ENCODE measurements around the gene COL9A3. TPM values are rescaled to one million over a fixed set of nuclear protein-coding genes. Genes with fewer than 3 reads are reported as not detected.
A peak's percentile ranks its signal among the peaks of the same experiment; 100 is the strongest.

COL9A3 gene
- total RNA-seq, 1 donor from 2014 or later: 2.1 TPM

DNA sequence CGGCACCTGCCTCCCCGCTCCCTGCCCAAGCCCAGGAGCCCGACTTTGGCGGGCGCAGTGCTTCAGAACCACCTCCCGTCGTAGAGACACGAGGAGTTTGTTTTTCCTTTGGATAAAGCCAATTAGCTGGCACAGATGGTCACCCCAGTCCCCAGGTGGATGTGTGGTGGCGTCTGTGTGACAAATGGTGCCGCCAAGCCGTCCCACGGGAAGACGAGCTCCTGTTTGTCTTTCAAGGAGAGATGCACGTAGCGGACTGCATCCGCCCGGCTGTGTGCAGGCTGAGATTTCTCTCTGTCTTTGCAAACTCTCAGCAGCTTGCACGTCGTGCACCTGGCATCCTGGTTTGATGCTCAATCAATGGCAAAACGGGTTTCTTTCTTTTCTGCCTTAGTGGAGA lies 36.6 kb upstream of the COL9A3 start:
- intact Hi-C loops (cut with micrococcal nuclease): no loop called here
- H3K9me3 ChIP-seq (replicated peaks): no peaks in the 10 kb centered on the region
- peaks cover 27% of the 10 kb centered on the region for H3K4me1 ChIP-seq
- H3K27me3 ChIP-seq (ENCODE audit: low read depth): peaks cover 29% of the 10 kb centered on the region
- H3K36me3 ChIP-seq: no peaks in the 10 kb centered on the region
- no peak overlapping the region for H3K27ac ChIP-seq (replicated peaks)
- no peak overlapping the region for H3K4me3 ChIP-seq
- TF ChIP-seq, protein P1, sequence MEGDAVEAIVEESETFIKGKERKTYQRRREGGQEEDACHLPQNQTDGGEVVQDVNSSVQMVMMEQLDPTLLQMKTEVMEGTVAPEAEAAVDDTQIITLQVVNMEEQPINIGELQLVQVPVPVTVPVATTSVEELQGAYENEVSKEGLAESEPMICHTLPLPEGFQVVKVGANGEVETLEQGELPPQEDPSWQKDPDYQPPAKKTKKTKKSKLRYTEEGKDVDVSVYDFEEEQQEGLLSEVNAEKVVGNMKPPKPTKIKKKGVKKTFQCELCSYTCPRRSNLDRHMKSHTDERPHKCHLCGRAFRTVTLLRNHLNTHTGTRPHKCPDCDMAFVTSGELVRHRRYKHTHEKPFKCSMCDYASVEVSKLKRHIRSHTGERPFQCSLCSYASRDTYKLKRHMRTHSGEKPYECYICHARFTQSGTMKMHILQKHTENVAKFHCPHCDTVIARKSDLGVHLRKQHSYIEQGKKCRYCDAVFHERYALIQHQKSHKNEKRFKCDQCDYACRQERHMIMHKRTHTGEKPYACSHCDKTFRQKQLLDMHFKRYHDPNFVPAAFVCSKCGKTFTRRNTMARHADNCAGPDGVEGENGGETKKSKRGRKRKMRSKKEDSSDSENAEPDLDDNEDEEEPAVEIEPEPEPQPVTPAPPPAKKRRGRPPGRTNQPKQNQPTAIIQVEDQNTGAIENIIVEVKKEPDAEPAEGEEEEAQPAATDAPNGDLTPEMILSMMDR (IDR thresholded peaks at IDR 0.05; ENCODE audit: borderline replicate concordance): no peak
- DNase-seq: no peak

GRCh38 chr20:62780696-62781095 lies 36.2 kb upstream of the COL9A3 start:
- Histone ChIP-seq H3K4me1 (peaks cover 27% of the 10 kb centered on the region), H3K27me3 (ENCODE audit: low read depth) (peaks cover 33% of the 10 kb centered on the region), H3K4me3 (no peak overlapping the region), H3K36me3 (no peaks in the 10 kb centered on the region), H3K27ac (replicated peaks) (no peak overlapping the region), H3K9me3 (replicated peaks) (no peaks in the 10 kb centered on the region)
- DNase-seq: no peak
- intact Hi-C loops (cut with micrococcal nuclease): no loop called here
- TF ChIP-seq, protein P1 (IDR thresholded peaks at IDR 0.05; ENCODE audit: borderline replicate concordance): no peak

- H3K36me3 ChIP-seq: no peaks in the 10 kb centered on the region
- TF ChIP-seq, protein P1 (IDR thresholded peaks at IDR 0.05; ENCODE audit: borderline replicate concordance): no peak
- peak overlapping the region; percentile 76 for H3K27ac ChIP-seq (replicated peaks)
Measured at GRCh38 chr20:62782149-62782892, 34.5 kb upstream of the COL9A3 start.

GRCh38 chr20:62782893-62783278 lies 34.0 kb upstream of the COL9A3 start:
- DNase-seq: peak; percentile 58
- H3K27me3 ChIP-seq (ENCODE audit: low read depth): peaks cover 22% of the 10 kb centered on the region
- peak overlapping the region; percentile 76 for H3K27ac ChIP-seq (replicated peaks)
- TF ChIP-seq, protein P1 (IDR thresholded peaks at IDR 0.05; ENCODE audit: borderline replicate concordance): peak; percentile 35
- H3K9me3 ChIP-seq (replicated peaks): no peaks in the 10 kb centered on the region
- H3K4me1 ChIP-seq: peaks cover 23% of the 10 kb centered on the region
- no peak overlapping the region for H3K4me3 ChIP-seq
- H3K36me3 ChIP-seq: no peaks in the 10 kb centered on the region
- intact Hi-C loops (cut with micrococcal nuclease): no loop called here

More at GRCh38 chr20:62782149-62782892, 34.5 kb upstream of the COL9A3 start:
- intact Hi-C loops (cut with micrococcal nuclease): no loop called here
- Histone ChIP-seq H3K27me3 (ENCODE audit: low read depth) (peaks cover 25% of the 10 kb centered on the region), H3K4me1 (peaks cover 23% of the 10 kb centered on the region), H3K9me3 (replicated peaks) (no peaks in the 10 kb centered on the region), H3K4me3 (no peak overlapping the region)
- no peak for DNase-seq

GRCh38 chr20:62784497-62784896 lies 32.4 kb upstream of the COL9A3 start:
- Histone ChIP-seq H3K4me3 (no peak overlapping the region), H3K27ac (replicated peaks) (no peak overlapping the region), H3K36me3 (no peaks in the 10 kb centered on the region), H3K27me3 (ENCODE audit: low read depth) (peaks cover 8% of the 10 kb centered on the region), H3K4me1 (peaks cover 23% of the 10 kb centered on the region), H3K9me3 (replicated peaks) (no peaks in the 10 kb centered on the region)
- TF ChIP-seq, protein P1 (IDR thresholded peaks at IDR 0.05; ENCODE audit: borderline replicate concordance): no peak
- DNase-seq: no peak
- intact Hi-C loops (cut with micrococcal nuclease): no loop called here

Measured in left ventricle myocardium inferior (tissue), 1 donor.